ENCODE data around the gene SPRED1.

SPRED1 gene

DNA sequence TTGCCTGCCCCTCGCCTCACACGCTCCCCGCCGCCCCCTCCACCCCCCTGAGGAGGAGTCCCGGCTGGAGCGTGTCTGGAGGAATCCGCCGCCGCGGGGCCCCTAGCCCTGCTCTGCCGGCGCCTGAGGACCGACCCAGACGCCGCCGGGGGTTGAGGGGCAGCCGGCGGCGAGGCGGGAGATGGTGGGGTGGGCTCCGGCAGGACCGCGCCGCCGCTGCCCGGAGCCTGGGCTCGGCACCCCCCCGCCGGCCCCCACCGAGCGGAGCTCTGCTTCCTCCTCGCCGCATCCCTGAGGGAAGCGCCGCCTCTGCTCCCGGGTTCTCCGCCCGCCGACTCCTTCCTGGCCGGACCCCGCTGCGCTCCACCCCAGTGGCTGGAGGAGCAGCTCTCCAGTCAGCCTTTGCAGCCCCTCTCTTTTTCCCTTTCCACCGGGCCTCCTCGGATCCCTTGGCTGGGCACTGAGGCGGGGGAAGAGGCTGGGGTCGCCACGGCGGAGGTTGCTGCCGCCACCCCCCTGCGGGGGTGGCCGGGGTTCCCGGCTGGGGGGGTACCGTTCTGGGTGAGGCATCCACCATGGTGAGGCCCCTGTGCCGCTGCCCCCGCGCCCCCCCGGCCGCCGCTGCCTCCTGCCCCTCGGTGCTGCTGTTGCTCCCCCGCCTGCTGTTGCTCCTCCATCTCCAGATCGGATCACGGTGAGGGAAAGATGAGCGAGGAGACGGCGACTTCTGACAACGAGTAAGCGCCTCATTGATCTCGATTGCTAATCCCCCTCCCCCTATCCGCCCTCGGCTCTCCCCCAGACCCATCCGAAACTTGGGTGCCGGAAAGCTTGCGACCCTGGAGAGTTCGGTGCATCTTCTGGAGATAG, at the start of gene SPRED1:
SPRED1 (plus strand) TSS at position 356 of the 870 bp plus-strand sequence; CDS start at position 706, 350 bp downstream.
- in situ Hi-C loops (cut with MboI; ENCODE audit: low sequenced_read_pairs) = loop anchor here (25.0 kb wide), 1 partner anchor 240 kb away; no protein-coding TSS in a partner anchor

GRCh38 chr15:38205526-38206272, 46.9 kb upstream of the SPRED1 start:
- in situ Hi-C loops (cut with MboI; ENCODE audit: low sequenced_read_pairs) = no loop called here

GRCh38 chr15:38207621-38208020, 45.0 kb upstream of the SPRED1 start:
- in situ Hi-C loops (cut with MboI; ENCODE audit: low sequenced_read_pairs) = no loop called here

GRCh38 chr15:38208206-38208605, 44.4 kb upstream of the SPRED1 start:
- in situ Hi-C loops (cut with MboI; ENCODE audit: low sequenced_read_pairs) = no loop called here

- in situ Hi-C loops (cut with MboI; ENCODE audit: low sequenced_read_pairs) = no loop called here
Observed at GRCh38 chr15:38208779-38209178, 43.9 kb upstream of the SPRED1 start.

DNA sequence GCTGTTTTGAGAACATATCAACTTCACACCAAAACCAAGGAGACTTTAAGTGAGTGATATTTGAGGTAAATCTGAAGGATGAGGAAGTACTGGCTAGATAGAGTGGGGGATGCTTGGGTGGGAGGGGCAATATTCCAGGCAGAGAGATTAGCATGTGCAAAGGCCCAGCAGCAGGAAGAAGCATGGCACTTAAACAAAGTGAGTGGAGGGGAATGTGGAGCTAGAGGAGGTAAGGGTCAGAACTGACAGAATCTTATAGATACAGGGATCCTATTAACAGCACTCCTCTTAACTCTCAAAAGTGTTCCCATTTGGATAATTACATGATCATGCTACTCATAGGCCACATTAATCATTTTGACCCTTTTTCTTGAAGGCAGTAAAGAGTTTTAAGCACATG, 41.4 kb upstream of the SPRED1 start:
- in situ Hi-C loops (cut with MboI; ENCODE audit: low sequenced_read_pairs) = no loop called here

GRCh38 chr15:38211811-38212210, 40.8 kb upstream of the SPRED1 start:
- in situ Hi-C loops (cut with MboI; ENCODE audit: low sequenced_read_pairs) = no loop called here

DNA sequence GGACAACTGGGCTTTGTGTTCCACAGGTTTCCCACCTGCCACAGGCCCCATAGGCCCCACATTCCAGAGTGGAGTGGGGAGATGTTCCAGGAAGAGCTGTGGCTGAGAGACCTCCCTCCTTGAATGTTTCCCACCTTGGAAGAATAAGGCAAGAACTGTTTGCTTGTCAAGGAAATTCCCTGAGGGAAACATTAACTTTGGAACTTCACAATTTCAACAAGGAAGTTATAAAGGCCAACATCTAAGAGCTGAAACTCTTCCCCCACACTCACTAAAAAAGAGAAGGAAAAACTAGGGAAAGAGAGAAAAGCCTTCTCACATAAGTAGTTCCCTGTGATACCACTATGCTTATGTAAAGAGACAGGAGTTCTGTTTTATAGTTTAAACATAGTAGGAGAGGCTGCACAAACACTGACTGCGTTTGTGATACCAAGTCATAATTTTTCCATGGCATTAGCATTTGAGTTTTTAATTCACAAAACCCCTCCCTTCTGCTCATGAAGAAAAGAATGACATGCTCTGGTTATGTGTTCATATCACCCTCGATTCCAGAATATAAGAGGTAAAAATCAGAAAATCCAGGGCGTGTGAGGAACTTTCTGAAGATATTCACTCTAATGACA, 39.8 kb upstream of the SPRED1 start:
- in situ Hi-C loops (cut with MboI; ENCODE audit: low sequenced_read_pairs) = no loop called here

DNA sequence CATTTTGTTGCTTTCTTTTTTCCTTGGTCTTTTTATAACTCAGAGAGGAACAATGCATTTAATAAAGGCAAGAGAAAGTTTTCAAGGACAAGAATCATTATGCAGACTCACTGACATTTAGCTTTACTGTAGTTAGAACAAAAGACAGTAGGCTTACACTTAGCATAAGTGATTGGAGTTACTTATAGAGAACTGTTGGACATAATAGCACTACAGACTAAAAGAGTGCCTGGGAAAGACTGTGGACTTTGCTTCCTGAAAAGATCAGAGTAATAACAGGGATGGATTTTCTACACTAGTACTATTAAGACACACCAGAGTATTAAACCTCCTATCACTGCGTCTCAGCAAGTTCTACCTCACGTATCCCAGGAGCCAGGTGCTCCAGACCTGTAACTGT, 39.3 kb upstream of the SPRED1 start:
- in situ Hi-C loops (cut with MboI; ENCODE audit: low sequenced_read_pairs) = no loop called here

DNA sequence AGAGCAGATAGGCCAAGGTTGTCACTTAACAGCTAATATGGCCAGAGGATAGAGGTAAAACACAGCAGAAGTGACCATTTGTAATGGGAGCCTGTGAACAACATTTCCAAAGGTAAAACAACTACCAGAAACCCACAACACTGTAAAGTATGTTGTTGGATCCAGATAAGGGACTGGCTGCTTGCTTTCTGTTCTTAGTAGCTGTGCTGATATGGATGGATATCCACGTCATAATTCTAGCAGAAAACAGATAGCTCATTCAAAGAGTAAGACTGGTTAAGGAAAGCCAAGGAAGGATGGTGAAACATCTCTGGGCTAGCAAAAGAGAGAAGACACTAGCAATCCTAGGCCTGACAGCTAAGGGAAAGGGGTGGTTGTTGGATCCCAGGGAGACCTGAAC, 36.9 kb upstream of the SPRED1 start:
- in situ Hi-C loops (cut with MboI; ENCODE audit: low sequenced_read_pairs) = no loop called here

DNA sequence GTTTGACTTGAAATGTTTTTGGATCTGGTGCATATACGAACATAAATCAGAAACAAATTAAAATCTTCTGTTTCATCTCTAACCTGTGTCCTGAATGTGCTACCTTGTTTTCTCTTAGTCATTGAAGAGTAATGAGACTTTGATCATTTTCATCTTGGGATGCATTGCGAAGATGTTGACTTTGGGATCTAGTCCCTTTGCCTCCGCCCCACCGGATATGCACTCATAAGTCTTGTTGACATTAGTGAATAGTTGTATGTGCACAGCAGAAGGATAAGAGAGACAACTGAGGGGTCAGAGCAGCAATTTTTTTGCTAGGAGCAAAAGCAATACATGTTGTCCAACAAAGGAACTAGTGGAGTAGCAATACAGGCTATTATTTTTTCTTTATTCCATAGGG, 35.9 kb upstream of the SPRED1 start:
- in situ Hi-C loops (cut with MboI; ENCODE audit: low sequenced_read_pairs) = no loop called here

GRCh38 chr15:38217191-38217595, 35.4 kb upstream of the SPRED1 start:
- in situ Hi-C loops (cut with MboI; ENCODE audit: low sequenced_read_pairs) = no loop called here

DNA sequence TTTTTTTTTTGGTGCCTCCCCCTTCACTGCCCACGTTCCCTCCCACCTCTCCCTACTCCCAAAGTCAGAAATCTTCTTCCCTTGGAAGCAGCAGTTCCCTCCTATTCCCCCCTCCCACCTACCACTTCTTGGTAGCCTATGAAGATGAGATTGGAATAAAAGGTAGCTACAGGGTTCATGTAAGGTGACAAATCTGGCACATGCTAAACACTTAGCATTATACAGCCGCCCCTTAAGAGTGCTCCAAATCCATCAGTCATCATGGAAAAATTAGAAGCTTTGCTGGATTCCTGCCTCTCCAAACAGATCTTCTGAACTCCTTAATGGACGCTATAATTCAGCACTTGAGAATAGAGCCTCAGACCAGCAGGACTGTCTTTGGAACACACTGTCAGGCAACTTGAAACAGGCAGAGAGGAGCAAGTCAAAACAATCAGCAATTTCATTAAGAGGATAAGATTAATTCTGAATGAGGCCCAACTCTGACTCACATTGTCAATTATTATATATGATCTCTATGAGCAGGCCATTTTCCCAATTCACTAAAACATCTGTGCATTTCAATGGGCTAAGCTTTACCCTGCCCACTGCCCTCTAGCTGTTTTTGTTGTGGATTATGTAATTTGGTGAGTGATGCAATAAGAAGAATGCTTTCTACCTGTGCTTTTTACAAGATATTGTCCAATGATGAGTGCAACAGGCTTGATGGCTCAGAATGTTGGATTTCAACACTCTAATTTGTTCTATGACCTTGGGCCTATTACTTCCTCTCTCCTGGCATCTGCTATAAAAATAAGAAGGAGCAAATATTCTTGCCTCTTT, 34.6 kb upstream of the SPRED1 start:
- in situ Hi-C loops (cut with MboI; ENCODE audit: low sequenced_read_pairs) = no loop called here

DNA sequence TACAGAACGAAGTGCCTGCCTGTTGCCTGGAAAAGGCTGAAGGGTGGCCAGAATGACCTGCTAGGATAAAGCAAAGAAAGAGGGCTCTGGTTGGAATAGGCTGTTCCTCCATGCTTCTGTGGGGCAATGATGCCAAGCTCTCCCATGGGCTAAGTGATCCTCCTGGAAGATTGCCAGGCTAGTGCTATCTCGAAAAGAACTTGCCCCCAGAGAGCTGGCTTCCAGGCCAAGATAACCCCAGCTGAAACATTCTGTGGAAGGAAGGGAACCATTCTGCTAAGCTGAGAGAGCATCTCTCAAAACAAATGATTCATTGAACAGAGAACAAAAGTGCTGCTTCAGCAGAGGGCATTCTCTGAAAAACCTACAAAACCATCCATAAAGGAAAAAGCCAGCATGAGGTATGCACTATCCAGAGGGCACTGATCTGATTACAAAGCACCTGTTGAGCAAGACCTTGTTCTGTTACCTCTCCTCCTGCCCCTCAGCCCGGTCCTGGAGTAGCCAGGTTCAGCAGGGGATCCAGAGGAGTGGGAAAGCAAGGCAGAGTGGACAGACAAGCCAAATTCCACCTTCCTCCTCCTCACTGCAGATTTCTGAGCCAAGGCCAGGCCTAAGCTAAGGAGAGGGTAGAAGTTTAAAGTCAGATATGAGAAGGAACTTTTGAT, 31.9 kb upstream of the SPRED1 start:
- in situ Hi-C loops (cut with MboI; ENCODE audit: low sequenced_read_pairs) = no loop called here

DNA sequence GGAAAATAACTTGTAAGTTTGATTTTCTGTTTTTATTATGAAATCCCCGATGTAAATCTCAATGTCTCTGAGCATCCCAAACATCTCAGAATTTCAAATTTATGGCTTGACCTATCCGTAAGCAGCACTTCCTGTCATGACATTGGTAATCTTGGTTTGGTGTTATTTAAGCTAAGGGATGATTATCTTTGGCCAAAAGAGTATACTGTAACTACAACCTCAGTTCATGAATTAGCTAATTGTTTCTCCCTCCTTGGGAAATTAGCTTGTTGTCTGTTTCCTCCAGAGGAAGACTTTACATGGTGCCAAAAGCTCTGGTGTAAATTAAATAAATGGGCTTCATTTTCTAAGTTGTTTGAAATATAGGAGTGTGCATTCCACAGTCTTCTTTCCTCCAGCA, 28.1 kb upstream of the SPRED1 start:
- in situ Hi-C loops (cut with MboI; ENCODE audit: low sequenced_read_pairs) = no loop called here

DNA sequence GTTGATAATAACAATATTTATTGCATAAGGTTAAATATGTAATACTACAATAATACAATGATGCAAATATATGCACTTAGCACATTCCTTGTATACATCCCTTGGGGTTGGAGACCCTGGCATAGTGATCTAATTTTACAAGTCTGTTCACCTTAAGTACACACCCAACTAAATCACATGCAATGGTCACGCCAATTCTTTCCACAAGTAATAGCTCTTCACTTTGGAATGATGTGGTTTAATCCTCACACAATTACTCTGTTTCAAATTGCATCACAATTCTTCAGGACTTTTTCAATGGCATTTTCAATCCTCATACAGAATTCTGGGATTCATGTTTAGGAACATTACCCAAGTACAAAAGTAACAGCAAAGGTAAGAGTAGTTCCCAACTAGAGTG, 27.3 kb upstream of the SPRED1 start:
- in situ Hi-C loops (cut with MboI; ENCODE audit: low sequenced_read_pairs) = no loop called here

GRCh38 chr15:38226608-38227266, 25.9 kb upstream of the SPRED1 start:
- in situ Hi-C loops (cut with MboI; ENCODE audit: low sequenced_read_pairs) = no loop called here

- in situ Hi-C loops (cut with MboI; ENCODE audit: low sequenced_read_pairs) = no loop called here
Observed at GRCh38 chr15:38227941-38228340, 24.7 kb upstream of the SPRED1 start.

DNA sequence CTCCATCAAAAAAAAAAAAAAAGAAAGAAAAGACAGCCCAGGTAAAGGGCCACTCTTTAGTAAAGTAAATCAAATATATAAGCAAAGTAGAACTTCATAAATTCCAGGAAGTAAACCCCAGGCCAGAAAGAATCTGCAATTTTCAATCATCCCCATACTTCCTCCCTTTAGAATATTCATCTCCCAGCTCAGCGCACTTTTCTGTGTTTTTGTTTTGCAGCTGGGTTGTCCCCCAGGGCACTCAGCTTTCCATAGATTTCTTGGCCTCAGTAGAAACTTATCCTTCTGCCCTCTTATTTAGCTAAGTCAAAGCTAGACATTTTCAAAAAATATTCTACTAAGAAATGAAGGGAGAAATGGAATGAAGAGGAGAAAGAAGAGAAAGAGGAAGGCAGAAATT, 24.0 kb upstream of the SPRED1 start:
- in situ Hi-C loops (cut with MboI; ENCODE audit: low sequenced_read_pairs) = no loop called here
